Placental pericyte (primary cell): ENCODE results near the gene ZPR1. TPM values are rescaled to one million over a fixed set of nuclear protein-coding genes. Genes with fewer than 3 reads are reported as not detected.

Experiments used
- total RNA-seq: library from RNA; depleted of rRNA; stranded (reverse); fragments of >200 nt; gene quantifications from 2 replicates; pipeline ENCODE4 v1.2.3, GENCODE V29; 2012

The ZPR1 gene
- total RNA-seq = 43.5 and 54.4 TPM in 2 replicates

DNA sequence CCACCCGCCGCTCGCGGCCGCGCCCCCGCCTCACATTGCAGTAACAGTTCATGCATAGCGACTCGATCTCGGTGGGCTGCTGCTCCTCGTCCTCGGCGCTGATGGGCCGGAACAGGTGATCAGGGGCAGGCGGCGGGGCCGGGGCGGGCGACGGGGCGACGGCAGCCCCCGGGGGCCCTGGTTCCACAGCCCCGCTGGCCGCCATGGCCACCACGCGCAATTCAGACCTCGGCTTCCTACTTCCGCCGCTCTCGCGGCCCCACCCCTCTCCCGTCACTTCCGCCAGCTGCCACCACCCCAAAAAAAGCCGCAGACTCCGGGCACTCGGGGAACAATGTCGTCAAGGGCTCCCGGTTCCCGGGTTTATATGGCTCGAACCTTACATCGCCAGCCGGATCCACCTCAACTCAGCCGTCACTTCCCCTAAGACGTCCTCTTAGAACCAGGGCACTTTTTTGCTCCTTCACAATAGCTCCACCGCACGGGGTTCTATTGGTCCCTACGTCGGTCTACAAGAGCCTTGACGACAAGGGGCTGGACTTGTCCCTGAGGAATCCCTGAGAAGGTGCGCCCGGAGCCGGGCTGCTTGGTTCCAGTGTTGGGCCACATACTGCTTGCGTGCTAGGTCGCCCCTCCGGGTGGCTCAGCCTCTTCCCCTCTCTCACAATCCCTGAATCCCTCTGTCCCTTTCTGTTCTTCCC is at the start of gene ZPR1:
TSS of gene ZPR1 (minus strand) at position 238 of the 701 bp plus-strand sequence. CDS start at position 205, 33 bp downstream.

GRCh38 chr11:116829525-116830183 is 41.8 kb upstream of the ZPR1 start, which contains the start of gene APOC3:
TSS of gene APOC3 (plus strand) at chr11:116829907. CDS start at chr11:116830583, 676 bp downstream.

GRCh38 chr11:116823031-116823843 is 35.4 kb upstream of the ZPR1 start, which contains the start of gene APOA4:
TSS of gene APOA4 (minus strand) at chr11:116823304. CDS start at chr11:116823191, 113 bp downstream.

GRCh38 chr11:116791813-116792143 is 4.0 kb upstream of the ZPR1 start, which contains the start of gene APOA5:
TSS of gene APOA5 (minus strand) at chr11:116791879. CDS start at chr11:116791860, 19 bp downstream.

DNA sequence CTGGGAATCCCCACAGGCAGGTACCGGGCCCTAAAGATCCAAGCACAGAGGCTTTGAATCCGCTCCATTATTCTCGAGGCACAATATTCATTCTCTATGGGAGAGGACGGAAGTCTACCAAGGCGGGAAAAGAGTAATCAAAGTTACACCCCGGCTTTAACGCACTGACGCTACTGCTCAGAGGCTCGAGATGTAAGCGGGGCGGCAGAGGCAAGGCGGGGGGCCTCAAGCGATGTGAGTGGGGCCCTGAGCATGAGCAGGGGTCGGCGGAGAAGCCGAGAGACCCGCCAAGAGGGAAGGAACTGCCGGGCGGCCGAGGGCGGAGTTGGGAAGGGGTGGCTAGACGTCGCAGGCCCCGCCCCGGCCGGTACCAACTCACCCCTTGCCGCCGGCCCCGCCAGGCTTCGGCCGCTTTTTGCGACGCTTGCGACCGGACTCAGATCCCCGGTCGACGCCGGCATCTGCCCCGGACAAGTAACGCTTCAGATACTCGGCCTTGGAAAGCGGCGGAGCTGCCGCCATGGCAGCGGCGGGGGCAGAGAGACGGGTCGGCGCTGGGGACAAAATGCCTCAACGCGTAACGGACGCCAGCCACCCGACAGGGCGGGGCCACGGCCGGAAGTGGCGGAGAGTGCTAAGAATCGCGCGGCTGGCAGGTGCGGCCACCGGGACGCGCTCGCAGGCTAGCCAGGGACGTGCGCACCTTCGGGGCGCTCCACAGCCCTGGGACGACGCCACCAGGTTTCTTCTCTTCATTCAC is 15.2 kb downstream of the ZPR1 start, which contains the start of gene BUD13:
TSS of gene BUD13 (minus strand) at position 545 of the 760 bp plus-strand sequence. CDS start at position 522, 23 bp downstream.

Other genes with a start within 250 kb of the ZPR1 start
- 10.3 and 22.9 TPM in 2 replicates for gene BUD13, start 15.0 kb downstream of the ZPR1 start, total RNA-seq
- gene APOA5, start 3.9 kb upstream of the ZPR1 start, total RNA-seq = not detected in 2 replicates
- gene APOA4, start 35.3 kb upstream of the ZPR1 start, total RNA-seq = not detected in 2 replicates
- gene APOC3, start 41.9 kb upstream of the ZPR1 start, total RNA-seq = not detected in 2 replicates
- gene APOA1, start 49.6 kb upstream of the ZPR1 start, total RNA-seq = not detected in 2 replicates